Measurements from ENCODE around the gene RSF1. TPM values are rescaled to one million over a fixed set of nuclear protein-coding genes. Genes with fewer than 3 reads are reported as not detected.

Gene RSF1
- total RNA-seq, 4 donors from 2014 or later: 26.5 to 121 (median 82.3) TPM

DNA sequence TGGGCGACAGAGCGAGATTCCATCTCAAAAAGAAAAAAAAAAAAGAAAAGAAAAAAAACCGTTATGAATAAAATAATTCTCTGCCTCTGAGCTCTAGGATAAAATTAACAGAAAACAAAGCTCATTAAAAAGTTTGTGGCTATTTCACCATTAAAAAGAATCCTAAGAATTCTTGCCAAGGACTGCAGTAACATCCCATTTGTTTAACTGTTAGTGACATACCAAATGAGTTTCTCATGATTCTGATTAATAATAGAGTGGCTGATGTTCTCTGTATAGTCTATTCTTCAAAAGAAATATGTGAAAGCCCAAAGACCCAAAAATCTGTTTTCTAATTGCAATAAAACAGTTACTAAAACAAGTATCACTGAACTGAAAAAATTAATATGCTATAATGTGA, 202.6 kb downstream of the RSF1 start:
- Histone ChIP-seq H3K36me3 (no peaks in the 10 kb centered on the region), H3K27ac (no peak overlapping the region), H3K27me3 (no peaks in the 10 kb centered on the region), H3K9me3 (no peaks in the 10 kb centered on the region), H3K4me1 (no peaks in the 10 kb centered on the region), H3K4me3 (no peak overlapping the region)
- DNase-seq: no peak
- TF ChIP-seq POLR2A (IDR thresholded peaks at IDR 0.05): no peak
- TF ChIP-seq, protein P1, sequence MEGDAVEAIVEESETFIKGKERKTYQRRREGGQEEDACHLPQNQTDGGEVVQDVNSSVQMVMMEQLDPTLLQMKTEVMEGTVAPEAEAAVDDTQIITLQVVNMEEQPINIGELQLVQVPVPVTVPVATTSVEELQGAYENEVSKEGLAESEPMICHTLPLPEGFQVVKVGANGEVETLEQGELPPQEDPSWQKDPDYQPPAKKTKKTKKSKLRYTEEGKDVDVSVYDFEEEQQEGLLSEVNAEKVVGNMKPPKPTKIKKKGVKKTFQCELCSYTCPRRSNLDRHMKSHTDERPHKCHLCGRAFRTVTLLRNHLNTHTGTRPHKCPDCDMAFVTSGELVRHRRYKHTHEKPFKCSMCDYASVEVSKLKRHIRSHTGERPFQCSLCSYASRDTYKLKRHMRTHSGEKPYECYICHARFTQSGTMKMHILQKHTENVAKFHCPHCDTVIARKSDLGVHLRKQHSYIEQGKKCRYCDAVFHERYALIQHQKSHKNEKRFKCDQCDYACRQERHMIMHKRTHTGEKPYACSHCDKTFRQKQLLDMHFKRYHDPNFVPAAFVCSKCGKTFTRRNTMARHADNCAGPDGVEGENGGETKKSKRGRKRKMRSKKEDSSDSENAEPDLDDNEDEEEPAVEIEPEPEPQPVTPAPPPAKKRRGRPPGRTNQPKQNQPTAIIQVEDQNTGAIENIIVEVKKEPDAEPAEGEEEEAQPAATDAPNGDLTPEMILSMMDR (IDR thresholded peaks at IDR 0.05): no peak
- intact Hi-C loops (cut with DNase I; ENCODE audit: low total_unique reads): no loop called here

GRCh38 chr11:77611921-77612320, 208.6 kb downstream of the RSF1 start:
- H3K27me3 ChIP-seq: no peaks in the 10 kb centered on the region
- H3K36me3 ChIP-seq: no peaks in the 10 kb centered on the region
- no peaks in the 10 kb centered on the region for H3K4me1 ChIP-seq
- no peak overlapping the region for H3K4me3 ChIP-seq
- DNase-seq: no peak
- H3K27ac ChIP-seq: no peak overlapping the region
- H3K9me3 ChIP-seq: no peaks in the 10 kb centered on the region
- TF ChIP-seq, protein P1 (IDR thresholded peaks at IDR 0.05): no peak
- no peak for TF ChIP-seq POLR2A (IDR thresholded peaks at IDR 0.05)
- intact Hi-C loops (cut with DNase I; ENCODE audit: low total_unique reads): no loop called here

Small RNA genes within 50 kb of the gene (small RNA-seq; reads per million reads assigned to genes)
- gene RF00019: not detected

Other genes with a start within 250 kb of the RSF1 start
- gene AQP11, start 230.8 kb downstream of the RSF1 start, total RNA-seq: 1 to 10 TPM in 2 of 4 donors, under 1 TPM in 1, not detected in 1; 0.73 to 6.9 (median 1.9) TPM
- 100 to 1,000 TPM in 2 of 4 donors, 10 to 100 TPM in 2; 87.9 to 177 (median 114) TPM for gene CLNS1A, start 182.9 kb downstream of the RSF1 start, total RNA-seq
- gene AAMDC, start 422 bp upstream of the RSF1 start, total RNA-seq: 10 to 100 TPM; 10.9 to 31.5 (median 28.1) TPM
- 10 to 100 TPM; 13.8 to 68.8 (median 45.7) TPM for gene INTS4, start 173.9 kb upstream of the RSF1 start, total RNA-seq
- 10 to 100 TPM in 1 of 4 donors, 1 to 10 TPM in 3; 4.1 to 10.6 (median 8.2) TPM for gene KCTD14, start 202.6 kb upstream of the RSF1 start, total RNA-seq
- not detected for gene THRSP, start 243.1 kb upstream of the RSF1 start, total RNA-seq

Measured in uterus (tissue), 4 donors.